ENCODE results near the gene PNMA8B. TPM values are rescaled to one million over a fixed set of nuclear protein-coding genes. Genes with fewer than 3 reads are reported as not detected.

Gene PNMA8B
- total RNA-seq, 1 donor from 2014 or later, result 15.8 TPM

- H3K27ac ChIP-seq, result no peak overlapping the region
- no peak overlapping the region for H3K4me3 ChIP-seq
- no peaks in the 10 kb centered on the region for H3K27me3 ChIP-seq
- DNase-seq (ENCODE audit: low spot score in 2 of 2), result no peak
- H3K9me3 ChIP-seq, result peaks cover 0 to 6% of the 10 kb centered on the region in 2 donors
- no peaks in the 10 kb centered on the region for H3K36me3 ChIP-seq
- H3K4me1 ChIP-seq, result peaks cover 3 to 10% of the 10 kb centered on the region in 2 donors
- no peak for TF ChIP-seq CTCF (IDR thresholded peaks at IDR 0.05)
- intact Hi-C loops (cut with DNase I), result no loop called here
Observed at GRCh38 chr19:46515290-46515609, 19.6 kb upstream of the PNMA8B start.

DNA sequence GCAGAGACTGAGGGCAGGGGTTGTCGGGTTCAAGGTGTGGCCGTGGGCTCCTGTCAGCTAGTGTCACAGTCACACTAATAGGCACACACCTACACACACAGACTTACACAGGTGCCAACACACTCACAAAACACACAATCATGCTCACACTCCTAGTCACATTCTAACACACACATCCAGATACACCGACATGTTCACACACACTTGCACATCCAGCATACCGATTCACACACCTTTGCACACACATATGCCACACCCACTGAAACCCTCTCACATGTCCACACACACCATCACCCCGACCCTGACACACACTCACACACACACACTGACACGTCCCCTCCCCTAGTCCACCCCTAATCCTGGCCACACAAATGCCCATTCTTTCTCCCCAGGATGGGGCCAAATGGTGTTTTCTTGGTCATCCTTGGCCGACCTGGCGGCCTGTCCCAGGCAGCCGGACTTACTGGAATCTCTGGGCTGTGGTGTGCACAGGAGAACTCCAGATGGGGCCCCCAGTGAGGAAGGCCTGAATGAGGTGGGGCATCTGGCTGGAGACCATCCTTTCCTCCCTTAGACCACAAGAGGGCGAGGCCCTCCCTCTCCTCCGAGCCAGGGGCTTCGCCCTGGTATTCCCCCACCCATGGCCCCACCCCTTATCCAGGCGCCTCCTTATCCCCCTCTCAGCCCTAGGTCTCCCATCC lies 19.1 kb upstream of the PNMA8B start:
- Histone ChIP-seq H3K36me3 (no peaks in the 10 kb centered on the region), H3K9me3 (peaks cover 0 to 6% of the 10 kb centered on the region in 2 donors), H3K27me3 (no peaks in the 10 kb centered on the region), H3K27ac (no peak overlapping the region), H3K4me3 (no peak overlapping the region), H3K4me1 (peaks cover 3 to 10% of the 10 kb centered on the region in 2 donors)
- intact Hi-C loops (cut with DNase I), result loop anchor here (5.0 kb wide), 1 partner anchor 162 kb away; no protein-coding TSS in a partner anchor
- DNase-seq (ENCODE audit: low spot score in 2 of 2), result no peak
- TF ChIP-seq CTCF (IDR thresholded peaks at IDR 0.05), result no peak

DNA sequence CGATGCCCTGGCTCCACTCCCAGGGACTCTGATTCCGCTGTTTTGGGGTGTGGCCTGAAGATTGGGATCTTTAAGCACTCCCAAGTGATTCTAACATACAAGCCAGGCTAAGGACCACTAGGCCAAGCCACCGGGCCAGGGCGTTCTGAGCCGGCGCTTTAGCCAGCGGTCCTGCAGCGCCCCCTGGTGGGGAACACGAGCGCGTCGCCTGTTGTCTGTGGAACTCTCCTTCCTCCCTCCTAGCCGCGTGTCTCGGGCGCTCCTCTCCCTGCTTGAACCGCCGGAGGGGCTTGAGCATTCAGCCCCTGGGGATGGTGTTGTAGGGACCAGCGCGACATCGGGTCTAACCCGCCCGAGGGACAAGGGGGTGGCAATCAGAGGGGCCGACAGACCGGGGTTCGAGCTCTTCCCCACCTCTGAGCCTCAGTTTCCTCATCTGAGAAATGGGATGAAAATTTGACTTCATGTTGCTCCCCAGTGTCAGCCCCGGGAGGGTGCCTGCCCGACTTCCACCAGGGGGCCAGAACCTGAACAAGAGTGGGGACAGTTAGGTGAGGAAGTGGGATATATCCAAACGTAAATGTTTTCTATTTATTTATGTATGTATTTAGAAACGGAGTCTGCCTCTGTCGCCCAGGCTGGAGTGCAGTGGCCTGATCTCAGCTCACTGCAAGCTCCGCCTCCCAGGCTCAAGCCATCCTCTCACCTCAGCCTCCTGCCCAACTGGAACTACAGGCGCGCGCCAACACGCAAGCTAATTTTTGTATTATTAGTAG lies 18.0 kb upstream of the PNMA8B start:
- Histone ChIP-seq H3K4me1 (peaks cover 3 to 14% of the 10 kb centered on the region in 2 donors), H3K27ac (peak overlapping the region in 1 of 2 donors; percentile 5), H3K27me3 (no peaks in the 10 kb centered on the region), H3K4me3 (peak overlapping the region in 1 of 2 donors; percentile 13), H3K9me3 (peaks cover 0 to 6% of the 10 kb centered on the region in 2 donors), H3K36me3 (no peaks in the 10 kb centered on the region)
- intact Hi-C loops (cut with DNase I), result loop anchor here (1.0 to 5.0 kb wide), 4 partner anchors 25 to 233 kb away; no protein-coding TSS in a partner anchor
- peak; percentile 97 to 99 (median 98) for TF ChIP-seq CTCF (IDR thresholded peaks at IDR 0.05)
- DNase-seq (ENCODE audit: low spot score in 2 of 2), result peak in 1 of 2 donors; percentile 85

- no peaks in the 10 kb centered on the region for H3K27me3 ChIP-seq
- TF ChIP-seq CTCF (IDR thresholded peaks at IDR 0.05), result no peak
- peaks cover 3 to 27% of the 10 kb centered on the region in 2 donors for H3K4me1 ChIP-seq
- no peak for DNase-seq (ENCODE audit: low spot score in 2 of 2)
- H3K27ac ChIP-seq, result no peak overlapping the region
- H3K9me3 ChIP-seq, result peaks cover 0 to 6% of the 10 kb centered on the region in 2 donors
- intact Hi-C loops (cut with DNase I), result loop anchor here (5.0 kb wide), 1 partner anchor 159 kb away; no protein-coding TSS in a partner anchor
- H3K36me3 ChIP-seq, result no peaks in the 10 kb centered on the region
- H3K4me3 ChIP-seq, result no peak overlapping the region
Observed at GRCh38 chr19:46511237-46511636, 15.6 kb upstream of the PNMA8B start.

- no peak for DNase-seq (ENCODE audit: low spot score in 2 of 2)
- Histone ChIP-seq H3K4me1 (peaks cover 0 to 23% of the 10 kb centered on the region in 2 donors), H3K4me3 (peak overlapping the region in 1 of 2 donors; percentile 33), H3K36me3 (no peaks in the 10 kb centered on the region), H3K9me3 (peaks cover 0 to 6% of the 10 kb centered on the region in 2 donors), H3K27ac (no peak overlapping the region), H3K27me3 (no peaks in the 10 kb centered on the region)
- TF ChIP-seq CTCF (IDR thresholded peaks at IDR 0.05), result no peak
- intact Hi-C loops (cut with DNase I), result no loop called here
Observed at GRCh38 chr19:46508206-46508605, 12.5 kb upstream of the PNMA8B start.
